GM18511 (cell line): ENCODE results near the gene KRTAP19-1.

Source experiments
- ATAC-seq: cut with Tn5 transposase; IDR thresholded peaks from one replicate; pipeline ENCODE4 v1.9.1; 2021; ENCODE audit warnings: mild to moderate bottlenecking, moderate library complexity; ENCODE audit not compliant: unreplicated experiment

The KRTAP19-1 gene

GRCh38 chr21:30430170-30430655, 50.0 kb downstream of the KRTAP19-1 start, which contains the start of gene KRTAP13-4:
Gene KRTAP13-4 (plus strand): TSS chr21:30430220. CDS start chr21:30430276, 56 bp downstream.
- no peak for ATAC-seq
